ENCODE data around the gene THOC6.

The THOC6 gene

GRCh38 chr16:2976673-2977072 is 47.2 kb upstream of the THOC6 start:
- TF ChIP-seq CTCF (IDR thresholded peaks at IDR 0.05; ENCODE audit: poor library complexity, severe bottlenecking): no peak
- H3K4me3 ChIP-seq (ENCODE audit: severe bottlenecking): no peak overlapping the region
- H3K4me1 ChIP-seq (ENCODE audit: insufficient read depth, poor library complexity, severe bottlenecking): peaks cover 5% of the 10 kb centered on the region
- no peaks in the 10 kb centered on the region for H3K27me3 ChIP-seq (ENCODE audit: insufficient read depth, poor library complexity, severe bottlenecking)
- peaks cover 63% of the 10 kb centered on the region for H3K36me3 ChIP-seq (ENCODE audit: low read depth)
- no peak for DNase-seq (ENCODE audit: low spot score)
- H3K9me3 ChIP-seq (ENCODE audit: severe bottlenecking): no peaks in the 10 kb centered on the region
- H3K27ac ChIP-seq (ENCODE audit: poor library complexity, severe bottlenecking): no peak overlapping the region
- ATAC-seq (ENCODE audit: low read depth): no peak

- Histone ChIP-seq H3K4me3 (ENCODE audit: severe bottlenecking) (no peak overlapping the region), H3K36me3 (ENCODE audit: low read depth) (peaks cover 58% of the 10 kb centered on the region), H3K27ac (ENCODE audit: poor library complexity, severe bottlenecking) (peak overlapping the region; percentile 71), H3K4me1 (ENCODE audit: insufficient read depth, poor library complexity, severe bottlenecking) (peaks cover 5% of the 10 kb centered on the region), H3K27me3 (ENCODE audit: insufficient read depth, poor library complexity, severe bottlenecking) (no peaks in the 10 kb centered on the region), H3K9me3 (ENCODE audit: severe bottlenecking) (no peaks in the 10 kb centered on the region)
- DNase-seq (ENCODE audit: low spot score) (no peak), ATAC-seq (ENCODE audit: low read depth) (no peak)
- TF ChIP-seq CTCF (IDR thresholded peaks at IDR 0.05; ENCODE audit: poor library complexity, severe bottlenecking): no peak
Measured at GRCh38 chr16:2977440-2977839, 46.4 kb upstream of the THOC6 start.

GRCh38 chr16:2979669-2980226 is 44.1 kb upstream of the THOC6 start:
- peak overlapping the region; percentile 74 for H3K4me3 ChIP-seq (ENCODE audit: severe bottlenecking)
- peak; percentile 12 for ATAC-seq (ENCODE audit: low read depth)
- H3K27me3 ChIP-seq (ENCODE audit: insufficient read depth, poor library complexity, severe bottlenecking): no peaks in the 10 kb centered on the region
- no peaks in the 10 kb centered on the region for H3K9me3 ChIP-seq (ENCODE audit: severe bottlenecking)
- TF ChIP-seq CTCF (IDR thresholded peaks at IDR 0.05; ENCODE audit: poor library complexity, severe bottlenecking): no peak
- H3K4me1 ChIP-seq (ENCODE audit: insufficient read depth, poor library complexity, severe bottlenecking): peaks cover 11% of the 10 kb centered on the region
- no peak for DNase-seq (ENCODE audit: low spot score)
- H3K36me3 ChIP-seq (ENCODE audit: low read depth): peaks cover 41% of the 10 kb centered on the region
- peak overlapping the region; percentile 71 for H3K27ac ChIP-seq (ENCODE audit: poor library complexity, severe bottlenecking)

- Histone ChIP-seq H3K27me3 (ENCODE audit: insufficient read depth, poor library complexity, severe bottlenecking) (no peaks in the 10 kb centered on the region), H3K4me1 (ENCODE audit: insufficient read depth, poor library complexity, severe bottlenecking) (peaks cover 11% of the 10 kb centered on the region), H3K36me3 (ENCODE audit: low read depth) (peaks cover 34% of the 10 kb centered on the region), H3K4me3 (ENCODE audit: severe bottlenecking) (peak within 1 kb of the TSS; percentile 74), H3K27ac (ENCODE audit: poor library complexity, severe bottlenecking) (peak within 1 kb of the TSS; percentile 71), H3K9me3 (ENCODE audit: severe bottlenecking) (no peaks in the 10 kb centered on the region)
- ATAC-seq (ENCODE audit: low read depth) (peak; percentile 72), DNase-seq (ENCODE audit: low spot score) (peak; percentile 88)
- no peak for TF ChIP-seq CTCF (IDR thresholded peaks at IDR 0.05; ENCODE audit: poor library complexity, severe bottlenecking)
Measured at GRCh38 chr16:2980227-2981176, 43.3 kb upstream of the THOC6 start, which contains the start of gene PKMYT1. TSS of gene PKMYT1 (minus strand) at chr16:2980446. CDS start at chr16:2979657, 789 bp downstream.
